ENCODE data around the gene ENGASE.

ENGASE gene

DNA sequence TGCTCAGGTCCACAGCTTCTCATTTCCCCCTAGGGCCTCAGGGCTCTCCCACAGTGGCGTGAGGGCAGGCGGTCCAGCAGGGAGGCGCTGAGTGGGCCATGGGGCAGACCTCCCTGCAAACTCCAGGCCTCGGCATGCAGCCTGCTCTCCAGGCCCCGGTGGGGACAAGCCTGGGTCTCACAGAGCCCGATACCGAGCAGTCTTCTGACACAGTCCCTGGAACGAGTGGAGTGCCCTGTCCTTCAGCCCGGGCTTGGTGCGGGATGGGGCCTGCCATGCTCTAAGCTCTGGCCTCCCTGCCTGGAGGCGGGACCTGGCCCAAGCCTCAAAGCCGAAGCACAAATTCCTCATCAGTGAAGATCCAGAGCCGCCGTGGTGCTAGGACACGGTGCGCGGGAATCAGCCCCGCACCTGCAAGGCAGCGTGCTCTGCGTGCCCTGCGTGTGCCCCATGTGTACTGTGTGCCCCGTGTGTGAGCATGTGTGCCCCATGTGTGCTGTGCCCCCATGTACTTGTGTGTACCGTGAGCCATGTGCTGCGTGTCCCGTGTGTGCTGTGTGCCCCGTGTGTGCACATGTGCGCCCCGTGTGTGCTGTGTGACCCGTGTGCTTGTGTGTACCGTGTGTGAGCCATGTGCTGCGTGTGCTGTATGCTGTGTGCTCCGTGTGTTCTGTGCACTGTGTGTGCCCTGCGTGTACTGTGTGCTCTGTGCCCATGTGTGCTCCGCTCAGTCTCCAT lies 56.1 kb downstream of the ENGASE start:
- Mint-ChIP-seq H3K4me1 (ENCODE audit: low read depth) (no peaks in the 10 kb centered on the region), H3K9me3 (no peaks in the 10 kb centered on the region), H3K4me3 (no peak overlapping the region), H3K36me3 (ENCODE audit: low read depth) (no peaks in the 10 kb centered on the region), H3K27me3 (ENCODE audit: low read depth) (no peaks in the 10 kb centered on the region), H3K27ac (no peak overlapping the region)

DNA sequence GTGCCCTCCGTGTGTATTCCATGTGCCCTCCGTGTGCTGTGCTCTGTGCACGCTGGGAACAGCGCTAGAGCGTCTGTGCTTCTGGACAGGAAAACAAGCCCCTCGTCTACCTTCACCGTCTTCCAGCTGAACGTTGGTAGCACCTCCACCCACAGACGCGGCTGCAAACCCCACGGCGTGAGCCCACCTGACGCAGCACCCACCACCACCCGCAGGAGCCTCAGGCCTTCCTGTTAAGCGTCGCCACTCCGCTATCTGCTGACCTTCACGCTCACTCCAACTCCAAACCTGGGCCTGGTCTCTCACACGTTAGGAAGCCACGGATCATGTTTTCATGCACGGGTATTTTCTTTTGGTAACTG lies 56.6 kb downstream of the ENGASE start:
- Mint-ChIP-seq H3K9me3 (no peaks in the 10 kb centered on the region), H3K4me3 (no peak overlapping the region), H3K27ac (no peak overlapping the region), H3K36me3 (ENCODE audit: low read depth) (no peaks in the 10 kb centered on the region), H3K27me3 (ENCODE audit: low read depth) (no peaks in the 10 kb centered on the region), H3K4me1 (ENCODE audit: low read depth) (no peaks in the 10 kb centered on the region)

DNA sequence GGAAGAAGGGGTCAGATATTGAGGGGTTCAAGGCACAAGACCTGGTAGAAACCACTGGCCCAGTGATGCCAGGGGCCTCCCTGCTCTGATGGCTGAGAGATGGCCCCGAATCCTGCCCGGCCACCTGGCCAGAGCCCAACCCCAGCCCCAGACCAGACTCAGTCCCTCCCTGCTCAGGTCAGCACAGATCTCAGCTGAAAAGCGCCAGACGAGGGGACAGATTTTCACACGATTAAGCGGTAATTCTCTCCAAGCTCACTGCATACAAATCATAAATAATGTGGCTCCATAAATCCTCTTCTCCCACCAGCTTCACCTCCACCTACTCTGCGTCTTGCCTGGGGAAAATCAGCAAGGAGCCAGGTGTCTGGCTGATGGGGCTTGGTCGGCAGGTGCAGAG lies 57.1 kb downstream of the ENGASE start:
- H3K36me3 Mint-ChIP-seq (ENCODE audit: low read depth), result no peaks in the 10 kb centered on the region
- H3K27ac Mint-ChIP-seq, result no peak overlapping the region
- H3K4me1 Mint-ChIP-seq (ENCODE audit: low read depth), result no peaks in the 10 kb centered on the region

GRCh38 chr17:79132271-79133064 lies 57.8 kb downstream of the ENGASE start:
- Mint-ChIP-seq H3K9me3 (no peaks in the 10 kb centered on the region), H3K4me3 (no peak overlapping the region), H3K36me3 (ENCODE audit: low read depth) (no peaks in the 10 kb centered on the region), H3K27ac (no peak overlapping the region), H3K4me1 (ENCODE audit: low read depth) (no peaks in the 10 kb centered on the region), H3K27me3 (ENCODE audit: low read depth) (no peaks in the 10 kb centered on the region)

More for the DNA sequence above, 57.1 kb downstream of the ENGASE start:
- Mint-ChIP-seq H3K27me3 (ENCODE audit: low read depth) (no peaks in the 10 kb centered on the region), H3K9me3 (no peaks in the 10 kb centered on the region), H3K4me3 (no peak overlapping the region)

GRCh38 chr17:79133214-79133613 lies 58.6 kb downstream of the ENGASE start:
- no peak overlapping the region for H3K27ac Mint-ChIP-seq
- H3K27me3 Mint-ChIP-seq (ENCODE audit: low read depth), result no peaks in the 10 kb centered on the region
- H3K4me3 Mint-ChIP-seq, result no peak overlapping the region
- H3K9me3 Mint-ChIP-seq, result peaks cover under 1% of the 10 kb centered on the region
- H3K36me3 Mint-ChIP-seq (ENCODE audit: low read depth), result no peaks in the 10 kb centered on the region
- H3K4me1 Mint-ChIP-seq (ENCODE audit: low read depth), result no peaks in the 10 kb centered on the region

DNA sequence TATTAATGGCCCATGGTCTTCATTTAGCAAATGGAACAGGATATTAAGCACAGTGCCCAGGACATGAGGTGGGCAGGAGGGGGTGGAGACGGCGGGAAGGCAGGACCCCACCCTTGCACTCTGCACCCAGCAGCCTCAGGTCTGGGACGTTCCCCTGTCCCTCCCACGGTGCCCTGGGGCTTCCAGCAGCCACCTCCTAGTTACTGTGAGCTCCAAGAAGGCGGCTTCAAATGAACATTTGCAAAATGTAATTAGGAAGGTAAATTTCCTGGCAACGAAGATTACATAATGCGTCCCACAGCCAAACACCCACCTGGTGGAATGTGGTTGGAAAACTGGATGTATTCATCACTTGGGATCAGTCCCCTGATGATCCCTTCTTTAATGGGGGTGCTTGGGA lies 59.4 kb downstream of the ENGASE start:
- peaks cover 7% of the 10 kb centered on the region for H3K9me3 Mint-ChIP-seq
- no peaks in the 10 kb centered on the region for H3K4me1 Mint-ChIP-seq (ENCODE audit: low read depth)
- H3K36me3 Mint-ChIP-seq (ENCODE audit: low read depth), result no peaks in the 10 kb centered on the region
- H3K4me3 Mint-ChIP-seq, result no peak overlapping the region
- H3K27me3 Mint-ChIP-seq (ENCODE audit: low read depth), result no peaks in the 10 kb centered on the region
- H3K27ac Mint-ChIP-seq, result no peak overlapping the region

- Mint-ChIP-seq H3K36me3 (ENCODE audit: low read depth) (no peaks in the 10 kb centered on the region), H3K4me3 (no peak overlapping the region), H3K27me3 (ENCODE audit: low read depth) (no peaks in the 10 kb centered on the region), H3K27ac (no peak overlapping the region), H3K4me1 (ENCODE audit: low read depth) (no peaks in the 10 kb centered on the region), H3K9me3 (peaks cover 7% of the 10 kb centered on the region)
Observed at GRCh38 chr17:79135011-79135410, 60.4 kb downstream of the ENGASE start.

DNA sequence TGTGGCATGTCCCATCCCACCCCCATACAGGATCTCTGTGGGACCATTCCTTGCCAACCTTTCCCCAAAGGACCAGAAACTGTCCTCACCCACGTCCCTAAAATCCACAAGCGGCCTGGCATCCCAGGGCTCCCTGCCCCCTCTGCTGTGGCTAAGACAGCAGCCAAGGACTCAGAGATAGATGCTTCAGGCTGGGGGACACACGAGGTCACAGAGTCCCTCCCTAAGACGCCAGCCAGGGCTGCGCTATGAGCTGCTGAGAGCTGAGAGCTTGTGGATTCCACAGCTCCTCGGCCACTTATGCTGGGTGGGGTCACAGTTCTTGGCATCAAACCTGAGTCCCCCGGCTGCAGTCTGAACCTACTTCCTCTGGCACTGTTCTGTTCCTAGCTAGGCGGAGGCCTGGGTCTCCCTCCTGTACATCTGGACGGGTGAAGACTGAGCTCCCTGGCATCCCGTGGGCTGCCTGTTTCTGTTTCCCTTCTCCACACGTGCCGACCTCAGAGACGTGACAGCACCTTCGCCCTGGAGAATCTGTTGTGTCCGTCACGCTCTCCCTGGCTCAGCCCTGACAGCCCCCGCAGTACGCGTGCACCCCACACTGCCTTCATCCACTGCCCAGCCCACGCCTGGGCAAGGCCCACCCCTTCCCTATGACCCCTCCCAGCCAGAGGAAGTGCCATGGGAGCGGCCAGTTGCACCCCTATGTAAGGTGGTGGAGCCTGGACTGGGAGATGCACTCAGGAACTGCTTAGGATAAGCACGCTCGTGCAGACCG lies 61.2 kb downstream of the ENGASE start:
- H3K9me3 Mint-ChIP-seq, result peaks cover 7% of the 10 kb centered on the region
- no peaks in the 10 kb centered on the region for H3K36me3 Mint-ChIP-seq (ENCODE audit: low read depth)
- no peaks in the 10 kb centered on the region for H3K27me3 Mint-ChIP-seq (ENCODE audit: low read depth)
- no peak overlapping the region for H3K27ac Mint-ChIP-seq
- H3K4me1 Mint-ChIP-seq (ENCODE audit: low read depth), result no peaks in the 10 kb centered on the region
- H3K4me3 Mint-ChIP-seq, result no peak overlapping the region

Data from T-helper 1 cell treated with Interleukin-12 subunit alpha and Interleukin-12 subunit beta and Interleukin-4 antibody, amounts not matched to agents 30 μg/mL and 1 μg/mL, for 36 hours (primary cell).